Left renal cortex interstitium (tissue), 4 donors: ENCODE data around the gene SCMH1. TPM values are rescaled to one million over a fixed set of nuclear protein-coding genes. Genes with fewer than 3 reads are reported as not detected.

Experiments
- DNase-seq, 4 donors: peaks; one replicate each; pipeline ENCODE4 v3.0.0-alpha.2; 2013; ENCODE audit warnings: low read depth in 4 of 4, low spot score in 2 of 4, missing footprints in 1 of 4
- polyA plus RNA-seq, 4 donors: library from polyadenylated mRNA; unstranded; fragments of 120-200 nt; gene quantifications; one replicate each; pipeline ENCODE4 v1.2.1, GENCODE V29; 2013; ENCODE audit not compliant: insufficient read length in 4 of 4

The SCMH1 gene
- polyA plus RNA-seq, 4 donors = 36.0 to 51.7 (median 40.0) TPM

GRCh38 chr1:40982721-40983120 is 259.4 kb downstream of the SCMH1 start:
- no peak for DNase-seq

- DNase-seq = no peak
Observed at GRCh38 chr1:40981691-40982448, 260.2 kb downstream of the SCMH1 start.

- DNase-seq = no peak
Observed at GRCh38 chr1:40980453-40981121, 261.5 kb downstream of the SCMH1 start.

GRCh38 chr1:40980068-40980452 is 262.0 kb downstream of the SCMH1 start:
- no peak for DNase-seq

- DNase-seq = peak; percentile 82 to 89 (median 88)
Observed at GRCh38 chr1:40979241-40980067, 262.7 kb downstream of the SCMH1 start, which contains the start of gene CTPS1. Gene CTPS1, plus strand, starts transcription at chr1:40979696. Its CDS starts 3,595 bp downstream, at chr1:40983291.

- DNase-seq = no peak
Observed at GRCh38 chr1:40978886-40979240, 263.2 kb downstream of the SCMH1 start.

- no peak for DNase-seq
Observed at GRCh38 chr1:40977716-40978115, 264.4 kb downstream of the SCMH1 start.

Other genes starting within 250 kb of the SCMH1 start
- gene SLFNL1, start 220.6 kb downstream of the SCMH1 start, polyA plus RNA-seq = 1 to 10 TPM in 1 of 4 donors, under 1 TPM in 3; 0.24 to 1.2 (median 0.54) TPM
- gene FOXO6, start 119.1 kb upstream of the SCMH1 start, polyA plus RNA-seq = 1 to 10 TPM; 1.6 to 3.2 (median 2.4) TPM
- 1 to 10 TPM in 3 of 4 donors, under 1 TPM in 1; 0.95 to 4.8 (median 3.4) TPM for gene EDN2, start 242.4 kb upstream of the SCMH1 start, polyA plus RNA-seq